ENCODE measurements around the gene SUSD3.
"Not testable (repeated sequence)": the region's sequence is repeated elsewhere in the genome, so short reads cannot be mapped to it uniquely, and the experiment has no call there.

Gene SUSD3

DNA sequence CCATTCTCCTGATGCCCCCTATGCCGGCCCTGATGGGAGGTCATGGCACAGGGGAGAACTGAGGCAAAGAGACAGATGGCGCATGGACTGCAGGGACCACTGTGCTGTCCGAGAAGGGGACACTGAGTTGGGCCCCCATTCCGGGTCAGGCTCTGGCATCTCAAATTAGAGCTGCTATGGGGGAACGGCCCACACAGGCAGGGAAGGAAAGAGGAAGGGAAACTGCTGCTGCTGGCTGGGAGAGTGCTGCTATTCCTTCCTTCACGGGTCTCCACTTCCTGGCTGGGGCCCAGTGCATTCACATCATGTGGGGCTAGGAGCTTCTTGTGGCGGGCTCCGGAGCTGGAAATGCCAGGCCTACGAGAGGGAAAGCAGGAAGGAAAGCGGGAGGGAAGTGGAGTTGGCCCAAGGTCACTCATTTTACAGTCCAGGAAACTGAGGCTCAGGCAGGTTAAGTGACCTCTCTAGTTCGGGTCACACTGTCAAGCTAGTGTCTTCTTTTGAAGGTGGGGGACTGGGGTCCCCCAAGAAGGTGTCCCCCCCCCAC lies 36.2 kb downstream of the SUSD3 start:
- no peak for DNase-seq

DNA sequence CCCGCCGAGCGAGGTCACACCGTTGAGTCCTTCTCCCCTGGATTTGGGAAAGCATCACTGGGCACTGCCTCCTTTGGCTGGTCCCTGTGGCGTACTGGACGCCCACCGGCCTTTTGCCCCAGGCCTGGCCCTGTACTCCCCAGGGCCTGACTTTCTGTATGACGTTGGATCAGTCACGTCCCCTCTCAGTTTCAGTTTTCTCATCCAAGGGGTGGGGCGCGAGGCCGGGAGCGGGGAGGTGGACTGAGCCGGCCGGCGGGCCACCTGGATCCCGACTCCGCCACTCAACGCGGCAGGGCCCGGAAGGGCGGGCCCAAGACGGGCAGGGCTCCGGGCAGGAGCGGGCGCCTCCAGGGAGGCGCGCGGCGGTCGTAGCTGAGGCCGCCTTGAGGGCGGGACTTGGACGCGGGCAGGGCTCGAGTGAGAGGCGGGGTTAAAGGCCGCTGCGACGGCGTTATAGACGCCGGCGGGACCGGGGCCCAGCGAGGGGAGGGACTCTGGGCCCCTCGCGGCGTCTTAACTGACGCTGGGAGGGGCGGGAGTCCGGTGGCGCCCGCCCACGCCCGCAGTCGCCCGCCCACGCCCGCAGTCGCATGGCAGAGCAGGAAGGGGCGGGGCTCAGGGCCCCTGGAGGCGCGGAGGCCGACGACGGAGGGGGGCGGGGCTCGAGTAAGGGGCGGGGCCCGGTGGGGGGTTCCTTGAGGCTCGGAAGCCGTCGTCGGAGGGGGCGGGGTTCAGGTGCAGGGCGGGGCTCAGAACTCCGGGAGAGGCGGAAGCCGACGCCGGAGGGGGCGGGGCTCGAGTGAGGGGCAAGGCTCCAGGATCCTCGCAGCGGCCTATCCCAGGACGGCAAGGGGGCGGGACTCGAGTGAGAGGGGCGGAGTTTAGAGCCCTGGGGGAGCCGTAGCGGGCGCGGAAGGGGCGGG lies 37.0 kb downstream of the SUSD3 start:
- peak; percentile 75 for DNase-seq

DNA sequence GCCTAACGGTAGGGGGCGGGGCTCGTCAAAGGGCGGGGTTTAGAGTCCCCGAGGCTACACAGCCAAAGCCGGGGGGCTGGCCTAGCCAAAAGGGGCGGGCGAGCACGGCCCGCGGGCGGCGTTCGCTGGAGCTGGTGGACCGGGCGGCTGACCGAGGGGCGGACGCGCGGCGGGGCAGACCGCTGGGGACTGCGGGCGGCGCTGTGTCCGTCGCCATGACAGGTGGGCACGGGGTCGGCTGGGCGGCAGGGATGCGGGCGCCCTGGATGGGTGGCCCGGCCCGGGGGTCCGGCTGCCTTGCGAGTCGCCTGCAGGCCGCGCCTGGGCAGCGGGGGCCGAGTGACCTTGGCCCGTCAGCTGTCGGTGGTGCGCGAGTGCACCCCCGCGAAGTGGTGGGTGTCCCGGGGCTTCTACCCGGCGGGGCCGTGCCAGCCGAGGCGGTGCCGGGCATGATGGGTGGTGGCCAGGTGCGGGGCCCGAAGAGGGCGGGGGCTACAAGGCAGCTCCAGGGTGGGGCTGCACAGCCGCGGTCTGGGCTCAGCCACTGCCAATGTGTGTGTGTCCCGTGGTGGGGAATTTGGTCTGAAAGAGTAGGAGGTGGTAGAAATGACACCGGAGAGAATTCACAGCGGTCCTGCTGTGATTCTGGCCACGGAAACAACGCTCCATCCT lies 37.8 kb downstream of the SUSD3 start, which contains the start of gene CARD19:
TSS of gene CARD19 (plus strand) at position 87 of the 672 bp plus-strand sequence. CDS start at position 216, 129 bp downstream.
- no peak for DNase-seq

DNA sequence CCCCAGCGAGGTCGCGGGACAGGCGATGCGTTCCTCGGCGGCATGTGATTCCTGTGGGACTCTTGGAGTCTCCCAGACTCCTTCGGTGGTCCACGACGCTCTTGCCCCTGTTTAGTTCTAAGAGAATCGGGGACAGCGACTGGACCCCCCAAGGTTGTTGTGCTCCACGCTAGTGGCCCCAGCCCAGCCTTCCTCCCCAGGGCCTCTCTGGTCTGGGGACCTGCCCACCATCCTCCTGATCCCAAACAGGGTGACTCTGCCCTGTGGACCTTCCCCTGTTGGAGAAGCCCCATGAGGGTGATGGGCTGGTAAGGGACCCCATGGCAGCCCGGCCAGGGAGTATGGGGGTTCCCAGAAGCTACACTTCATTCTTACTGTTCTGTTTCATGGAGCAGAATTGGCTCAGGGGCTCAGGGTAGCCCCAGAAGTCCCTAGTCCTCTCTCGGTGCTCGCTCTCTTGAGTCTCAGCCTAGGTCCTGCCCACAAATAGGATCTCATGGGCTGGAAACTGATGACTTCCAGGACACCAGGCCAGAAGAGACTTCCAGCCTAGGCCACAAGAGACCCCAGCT lies 38.4 kb downstream of the SUSD3 start:
- DNase-seq, result no peak

DNA sequence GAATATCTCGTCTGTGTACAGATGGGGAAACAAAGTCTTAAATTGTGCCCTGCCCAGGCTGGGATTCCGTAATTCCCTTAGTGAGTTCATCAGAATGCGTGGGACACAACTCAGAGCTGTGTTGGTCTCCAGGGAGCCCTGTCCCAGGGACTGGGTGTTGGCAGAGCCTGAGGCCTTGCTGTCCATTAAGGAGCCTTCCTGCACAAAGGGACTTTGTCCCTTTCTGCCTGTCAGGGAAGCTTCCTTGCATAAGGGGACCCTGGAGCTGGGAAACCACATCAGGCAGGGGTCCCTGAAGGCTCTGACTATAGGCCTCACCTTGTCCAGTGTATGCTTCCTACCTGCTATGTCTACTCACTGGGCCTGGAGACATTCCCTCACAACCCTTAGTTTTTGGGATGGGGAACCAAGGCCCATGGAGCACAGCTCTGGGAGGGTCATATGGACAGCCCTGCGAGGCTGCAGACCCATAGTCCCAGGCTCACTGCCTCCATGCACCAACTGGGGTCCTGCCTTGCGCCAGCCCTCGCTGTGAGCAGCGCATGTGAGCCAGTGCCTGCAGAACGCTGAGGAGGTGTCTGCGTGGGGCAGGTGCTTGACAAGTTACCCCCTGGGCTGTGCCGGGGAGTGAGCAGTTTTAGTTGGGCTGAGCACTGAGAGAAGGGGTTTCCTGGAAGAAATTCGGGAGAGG lies 39.2 kb downstream of the SUSD3 start:
- DNase-seq, result no peak

DNA sequence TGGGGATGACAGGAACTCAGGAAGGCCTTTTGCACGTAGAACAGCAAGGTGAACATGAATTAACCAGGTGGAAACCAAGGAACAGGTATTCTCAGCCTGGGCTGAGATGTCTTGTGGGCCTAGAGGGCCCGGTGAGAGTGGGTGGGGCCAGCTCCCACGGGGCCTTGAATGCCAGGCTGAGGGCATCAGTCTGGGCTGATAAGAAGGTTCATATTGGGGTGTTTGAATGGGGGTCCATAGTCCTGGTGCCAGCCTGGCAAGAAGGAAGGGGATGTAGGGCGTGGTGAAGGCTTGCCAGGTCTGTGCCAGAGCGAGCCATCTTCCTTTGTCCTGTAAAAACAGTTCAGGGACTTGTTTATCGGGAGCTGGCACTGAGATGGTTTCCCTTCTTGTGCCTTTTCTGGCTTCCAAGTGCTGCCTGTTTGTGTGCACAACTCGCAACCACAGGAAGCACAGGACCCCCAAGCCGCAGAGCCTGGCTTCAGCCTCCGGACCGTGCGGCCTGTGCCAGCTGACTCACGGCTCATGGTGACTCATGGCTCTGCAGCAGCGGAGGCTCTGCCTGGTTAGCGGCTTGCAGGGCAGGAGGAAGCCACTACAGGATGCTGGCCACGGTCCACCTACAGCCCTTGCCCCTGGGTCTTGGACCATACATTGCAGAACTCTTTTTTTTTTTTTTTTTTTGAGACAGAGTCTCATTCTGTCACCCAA lies 39.9 kb downstream of the SUSD3 start:
- DNase-seq, result no peak

DNA sequence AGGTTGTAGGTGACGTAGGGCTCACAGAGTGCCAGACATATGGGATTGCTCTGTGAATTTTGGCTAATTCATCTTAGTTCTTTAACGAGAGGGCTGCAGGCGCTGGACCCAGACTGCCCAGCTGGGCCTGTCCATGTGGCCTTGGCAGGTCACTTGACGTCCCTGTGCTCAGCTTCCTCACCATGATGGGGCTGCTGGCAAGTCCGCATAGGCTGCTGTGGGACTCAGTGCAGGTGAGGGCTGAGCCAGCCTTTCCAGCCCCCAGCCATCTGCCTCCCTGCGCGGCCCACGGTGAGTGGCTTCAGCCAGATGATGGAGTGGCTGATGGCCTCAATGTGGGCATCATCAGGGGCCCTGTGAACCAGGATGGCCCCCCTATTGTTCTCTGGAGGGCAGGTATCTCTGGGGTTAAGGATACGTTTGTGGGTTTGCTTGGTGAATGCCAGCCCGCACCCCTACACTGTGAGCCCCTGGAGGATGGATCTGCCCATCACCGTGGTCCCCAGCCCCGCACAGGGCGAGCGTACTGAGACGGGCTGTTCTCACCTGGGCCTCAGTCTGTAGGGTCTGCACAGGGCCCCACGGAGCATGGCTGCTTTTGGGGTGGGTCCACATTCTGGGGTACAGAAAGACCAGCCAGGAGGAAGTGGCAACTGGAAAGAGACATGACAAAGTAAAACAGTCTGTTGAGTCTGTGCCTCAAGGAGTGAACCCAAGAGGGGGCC lies 41.2 kb downstream of the SUSD3 start:
- no peak for DNase-seq

DNA sequence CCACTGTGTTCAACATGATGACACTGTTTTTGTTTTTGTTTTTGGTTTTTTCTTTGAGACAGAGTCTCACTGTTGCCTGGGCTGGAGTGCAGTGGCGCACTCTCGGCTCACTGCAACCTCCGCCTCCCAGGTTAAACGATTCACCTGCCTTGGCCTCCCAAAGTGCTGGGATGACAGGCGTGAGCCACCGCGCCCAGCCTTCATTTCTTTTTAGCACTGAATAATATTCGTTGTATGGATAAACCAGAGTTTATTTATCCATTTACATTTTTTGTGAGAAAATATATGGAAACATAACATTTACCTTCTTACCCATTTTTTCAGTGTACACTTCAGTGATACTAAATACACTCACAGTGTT lies 41.8 kb downstream of the SUSD3 start:
- no peak for DNase-seq

DNA sequence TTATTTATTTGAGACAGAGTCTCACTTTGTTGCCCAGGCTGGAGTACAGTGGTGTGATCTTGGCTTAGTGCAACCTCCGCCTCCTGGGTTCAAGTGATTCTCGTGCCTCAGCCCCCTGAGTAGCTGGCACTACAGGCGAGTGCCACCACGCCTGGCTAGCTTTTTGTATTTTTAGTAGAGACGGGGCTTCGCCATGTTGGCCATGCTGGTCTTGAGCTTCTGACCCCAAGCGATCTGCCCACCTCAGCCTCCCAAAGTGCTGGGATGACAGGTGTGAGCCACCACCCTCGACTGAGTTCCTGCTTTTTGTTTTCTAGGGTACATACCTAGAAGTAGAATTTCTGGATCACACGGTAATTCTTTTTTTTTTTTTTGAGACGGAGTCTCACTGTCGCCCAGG lies 42.6 kb downstream of the SUSD3 start:
- not testable (repeated sequence) for DNase-seq

DNA sequence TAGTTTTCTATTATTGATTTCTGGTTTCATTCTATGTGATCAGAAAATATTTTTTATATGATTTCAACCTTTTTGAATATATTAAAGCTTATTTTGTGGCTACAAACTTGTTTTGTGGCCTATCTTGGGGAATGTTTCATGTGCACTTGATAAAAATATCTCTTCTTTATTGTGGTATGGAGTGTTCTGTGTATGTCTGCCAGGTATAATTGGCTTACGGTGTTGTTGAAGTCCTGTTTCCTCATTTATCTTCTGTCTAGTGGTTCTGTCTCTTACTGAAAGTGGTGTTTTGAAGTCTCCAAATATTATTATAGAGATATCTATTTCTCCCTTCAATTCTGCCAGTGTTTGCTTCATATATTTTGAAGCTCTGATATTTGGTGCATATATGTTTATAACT lies 47.1 kb downstream of the SUSD3 start:
- DNase-seq, result no peak

DNA sequence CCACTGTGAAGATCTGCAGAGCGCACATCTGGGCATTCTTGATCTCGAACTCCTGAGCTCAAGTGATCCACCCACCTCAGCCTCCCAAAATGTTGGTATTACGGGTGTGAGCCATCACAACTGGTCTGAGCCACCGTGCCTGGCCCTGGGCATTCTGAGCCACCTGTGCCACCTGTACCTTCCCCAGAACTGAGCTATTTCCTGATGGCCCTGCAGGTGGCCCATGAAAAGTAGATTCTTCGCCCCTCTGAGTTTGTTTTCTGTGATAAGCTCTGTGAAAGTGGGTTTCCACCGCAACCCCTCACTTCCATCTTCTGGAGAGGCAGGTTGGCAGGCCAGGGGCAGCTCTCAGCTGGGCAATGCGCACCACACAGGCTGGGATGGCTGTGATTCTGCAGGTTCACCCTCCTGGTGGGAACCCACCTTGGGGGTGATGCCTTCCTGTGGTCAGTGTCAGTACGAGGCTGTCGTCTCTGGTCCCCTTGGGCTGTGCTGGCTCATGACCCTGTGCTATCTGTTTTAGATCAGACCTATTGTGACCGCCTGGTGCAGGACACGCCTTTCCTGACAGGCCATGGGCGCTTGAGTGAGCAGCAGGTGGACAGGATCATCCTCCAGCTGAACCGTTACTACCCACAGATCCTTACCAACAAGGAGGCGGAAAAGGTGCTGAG lies 48.8 kb downstream of the SUSD3 start:
- DNase-seq, result no peak

DNA sequence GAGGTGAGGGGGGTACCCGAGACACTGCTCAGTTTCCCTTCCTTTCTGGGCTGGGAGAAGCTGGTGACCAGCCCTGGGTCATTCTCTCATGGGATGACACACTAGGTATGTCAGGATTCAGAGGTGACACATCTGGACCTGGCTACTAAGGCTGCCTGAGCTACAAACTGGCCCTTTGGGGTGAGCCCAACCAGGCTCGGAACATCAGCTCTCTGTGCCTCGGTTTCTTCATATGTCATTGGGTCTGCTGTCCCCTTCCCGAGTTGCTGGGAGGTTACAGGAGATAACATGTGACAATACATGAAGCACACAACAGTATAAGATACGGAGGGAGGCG lies 49.3 kb downstream of the SUSD3 start:
- DNase-seq, result no peak

DNA sequence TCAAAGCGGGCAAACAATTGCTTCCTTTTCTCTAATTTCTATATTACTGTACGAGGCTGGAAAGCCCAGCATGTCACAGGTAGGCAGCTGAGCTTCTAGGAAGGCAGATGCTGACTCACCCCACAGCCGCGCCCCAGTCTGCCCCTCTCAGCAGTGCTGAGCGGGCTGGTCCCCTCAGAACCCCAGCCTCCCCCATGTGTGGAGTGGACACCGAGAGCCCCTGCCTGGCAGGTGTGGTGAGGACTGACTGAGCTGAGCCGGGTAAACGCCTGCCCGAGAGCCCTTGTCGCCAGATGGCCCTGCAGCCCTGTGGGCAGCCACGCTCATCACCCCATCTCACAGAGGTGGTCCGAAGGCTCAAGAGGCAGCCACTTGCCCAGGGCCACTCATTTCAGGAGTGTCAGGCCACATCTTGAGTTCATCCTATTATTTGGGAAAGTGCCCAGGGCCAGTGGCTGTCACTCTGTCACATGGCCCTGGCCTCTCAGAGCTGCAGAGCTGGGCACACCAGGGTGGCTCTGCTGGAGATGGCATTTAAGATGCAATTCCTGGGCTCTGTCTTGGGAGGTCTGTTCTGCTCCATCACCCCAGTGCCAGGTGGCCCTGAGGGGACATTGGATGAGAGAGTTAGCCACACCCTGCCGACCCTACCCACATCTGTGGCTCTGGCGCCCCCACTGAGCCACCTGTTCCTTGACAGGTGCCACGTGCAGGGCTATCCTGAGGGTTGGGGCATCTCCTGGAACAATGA lies 50.0 kb downstream of the SUSD3 start:
- DNase-seq, result no peak

DNA sequence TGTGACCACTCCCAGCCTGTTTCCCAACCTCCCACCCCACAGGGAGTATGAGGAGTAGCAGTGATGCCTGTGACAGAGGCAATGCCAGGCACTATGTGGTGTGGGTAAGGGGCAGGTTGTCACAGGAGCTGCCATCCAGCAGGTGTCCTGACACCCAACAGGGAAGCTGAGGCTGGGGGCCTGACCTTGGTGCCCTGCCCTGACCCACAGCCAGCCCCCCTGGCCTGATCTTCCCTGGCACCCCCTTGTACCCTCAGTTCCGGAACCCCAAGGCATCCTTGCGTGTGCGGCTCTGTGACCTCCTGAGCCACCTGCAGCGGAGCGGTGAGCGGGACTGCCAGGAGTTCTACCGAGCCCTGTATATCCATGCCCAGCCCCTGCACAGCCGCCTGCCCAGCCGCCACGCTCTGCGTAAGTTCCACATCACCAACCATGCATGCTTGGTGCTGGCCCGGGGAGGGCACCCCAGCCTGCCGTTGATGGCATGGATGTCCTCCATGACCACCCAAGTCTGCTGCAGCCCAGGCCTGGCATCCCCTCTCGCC lies 51.9 kb downstream of the SUSD3 start:
- no peak for DNase-seq

DNA sequence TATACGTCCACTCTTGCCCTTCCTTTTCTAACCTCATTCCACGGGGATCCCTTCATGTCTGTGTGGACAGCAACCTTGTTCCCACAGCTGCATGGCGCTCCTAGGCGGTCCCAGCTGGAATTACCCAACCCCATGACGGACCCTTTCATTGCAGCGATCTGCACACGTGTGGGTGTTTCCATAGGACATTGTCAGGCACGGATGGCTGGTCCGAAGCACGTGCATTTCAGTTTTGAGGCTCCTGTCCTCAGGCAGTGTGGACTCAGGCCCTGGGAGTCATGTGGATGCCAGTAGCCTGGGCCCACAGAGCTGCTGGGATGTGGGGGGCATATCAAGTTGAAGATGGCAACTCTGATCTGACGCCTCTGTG lies 52.5 kb downstream of the SUSD3 start:
- no peak for DNase-seq

DNA sequence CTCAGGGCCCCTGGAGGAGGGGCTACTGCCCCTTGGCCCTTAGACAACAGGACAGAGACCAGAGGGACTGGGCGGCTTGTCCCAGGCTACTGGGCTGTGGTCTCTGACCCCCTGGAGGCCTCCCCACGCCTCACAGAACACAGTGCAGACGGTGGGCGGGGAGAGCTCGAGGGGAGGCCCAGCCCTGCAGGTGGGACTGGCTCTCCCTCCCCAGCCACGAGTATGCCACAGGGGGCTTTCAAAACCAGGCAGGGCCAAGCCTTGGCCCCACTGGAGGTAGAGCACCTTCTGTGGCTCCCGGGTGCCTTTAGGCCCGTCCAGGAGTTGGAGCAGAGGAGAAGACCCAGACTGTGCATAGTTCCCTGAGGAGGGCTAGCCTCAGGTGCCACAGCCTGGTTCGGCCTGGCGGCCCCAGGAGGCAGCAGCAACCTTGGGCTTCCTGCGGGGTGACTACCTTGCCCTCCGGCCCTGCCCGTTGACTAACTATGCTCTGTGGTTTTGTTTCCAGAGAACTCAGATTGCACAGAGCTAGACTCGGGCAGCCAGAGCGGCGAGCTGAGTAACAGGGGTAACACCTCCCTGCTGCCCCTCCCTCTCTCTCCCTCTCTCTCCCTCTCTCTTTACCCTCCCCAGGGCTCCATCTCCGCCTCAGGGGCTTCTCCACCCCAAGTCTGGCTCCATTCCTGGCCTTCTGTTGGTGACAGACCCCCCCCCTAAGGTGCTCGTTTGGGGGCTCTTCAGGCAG lies 53.0 kb downstream of the SUSD3 start:
- no peak for DNase-seq

DNA sequence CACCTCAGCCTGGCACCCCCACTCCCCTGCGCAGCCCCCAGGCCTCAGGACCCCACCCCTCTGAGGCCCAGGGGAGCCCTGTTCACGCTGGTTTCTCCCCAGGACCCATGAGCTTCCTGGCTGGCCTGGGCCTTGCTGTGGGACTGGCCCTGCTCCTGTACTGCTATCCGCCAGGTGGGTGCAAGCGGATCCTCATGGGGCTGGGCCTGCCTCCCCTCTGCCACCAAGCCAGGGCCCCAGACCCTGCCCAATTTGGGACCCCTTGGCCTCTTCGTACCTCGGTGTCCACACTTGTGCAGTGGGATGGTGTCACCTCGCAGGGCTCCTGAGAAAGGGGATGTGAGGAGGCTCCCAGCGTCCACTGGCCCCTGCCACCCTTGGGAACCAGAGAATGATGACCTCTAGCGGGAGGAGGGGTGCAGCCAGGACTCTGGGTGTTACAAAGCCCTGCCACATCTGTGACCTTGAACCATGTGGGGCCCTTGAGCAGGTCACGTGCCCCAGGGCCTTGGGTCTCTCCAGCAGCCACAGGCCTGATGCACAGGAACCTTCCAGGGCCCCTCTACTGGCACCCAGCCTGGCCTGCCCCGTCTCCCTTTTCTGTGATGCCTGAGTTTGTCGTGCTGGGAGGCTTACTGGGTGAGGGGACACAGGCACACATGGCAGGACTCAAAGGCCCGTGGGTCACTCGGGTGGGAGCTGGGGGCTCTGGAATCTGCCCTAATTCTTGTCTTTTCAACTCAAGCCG lies 53.8 kb downstream of the SUSD3 start:
- no peak for DNase-seq

DNA sequence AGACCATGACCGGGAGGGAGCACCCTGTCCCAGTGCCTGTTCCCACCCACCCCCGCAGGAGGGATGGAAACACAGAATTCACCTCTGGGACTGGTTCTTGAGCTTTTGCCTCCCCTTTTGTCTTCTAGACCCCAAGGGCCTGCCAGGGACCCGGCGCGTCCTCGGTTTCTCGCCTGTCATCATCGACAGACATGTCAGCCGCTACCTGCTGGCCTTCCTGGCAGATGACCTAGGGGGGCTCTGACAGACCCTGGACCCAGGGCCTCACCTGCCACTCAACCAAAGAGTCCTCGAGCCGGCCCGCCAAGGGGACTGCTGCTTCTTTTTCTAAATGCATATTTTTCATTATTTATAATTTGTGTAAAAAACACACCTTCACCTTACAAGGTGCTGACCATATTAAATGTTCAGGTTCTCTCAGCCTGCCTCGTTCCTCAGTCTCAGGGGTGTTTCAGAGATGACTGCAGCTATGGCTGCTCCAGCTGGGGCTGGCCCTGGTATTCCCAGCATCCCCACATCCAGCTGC lies 54.4 kb downstream of the SUSD3 start:
- no peak for DNase-seq

All from NCI-H2081 treated with DMSO at 0.1 percent for 48 hours (cell line).